Measurements from ENCODE around the gene PCSK5.

PCSK5 gene

DNA sequence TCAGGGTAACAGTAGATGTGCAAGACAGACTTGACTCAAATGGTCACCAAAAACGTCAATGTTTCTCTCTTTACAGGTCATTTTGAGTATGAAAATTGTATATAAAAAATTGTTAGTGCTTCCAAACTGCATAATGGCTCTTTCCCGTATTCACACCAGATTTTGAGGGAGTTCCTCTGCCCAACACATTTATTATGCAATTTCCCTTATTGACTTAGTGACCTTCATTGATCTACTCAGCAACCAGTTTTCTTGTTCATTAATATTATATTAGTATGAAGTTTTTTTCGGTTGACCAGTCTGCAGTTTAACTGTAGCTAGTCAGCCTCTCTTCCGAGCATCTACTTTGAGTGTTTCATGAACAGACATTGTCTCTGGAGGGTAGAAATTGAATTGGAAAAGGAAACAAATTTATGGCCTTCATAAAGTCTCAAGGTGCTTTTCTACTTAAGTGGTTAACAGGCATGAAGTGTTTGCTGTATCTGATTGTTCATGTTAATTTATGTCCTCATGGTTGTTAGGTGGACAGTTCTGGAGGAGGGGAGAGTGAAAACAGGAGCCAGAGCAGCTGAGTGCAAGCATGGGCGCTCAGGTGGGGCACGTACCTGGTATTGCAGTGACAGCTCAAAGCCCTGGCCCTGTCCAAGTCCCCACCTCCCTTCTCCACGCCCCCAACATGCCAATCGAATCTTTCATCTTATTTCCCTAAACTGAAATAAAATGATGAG is 263.6 kb downstream of the PCSK5 start:
- DNase-seq: no peak

DNA sequence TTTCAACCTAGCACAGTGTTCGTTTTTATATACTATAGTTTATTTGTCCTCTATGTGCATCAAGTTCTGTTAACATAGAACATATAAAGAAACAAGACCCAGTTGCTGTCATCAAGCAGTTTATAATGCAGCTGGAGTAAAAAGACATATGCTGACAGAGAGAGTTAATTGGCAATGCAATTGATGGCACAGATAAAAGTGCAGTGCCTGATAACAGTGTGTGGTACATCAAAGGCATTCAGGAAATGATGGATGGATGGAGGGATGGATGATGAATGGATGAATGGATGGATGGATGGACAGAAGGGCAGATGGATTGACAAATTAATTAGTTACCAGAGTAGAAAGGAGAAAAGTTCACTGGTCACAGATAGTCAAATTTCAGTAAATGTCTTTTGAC is 264.9 kb downstream of the PCSK5 start:
- no peak for DNase-seq

DNA sequence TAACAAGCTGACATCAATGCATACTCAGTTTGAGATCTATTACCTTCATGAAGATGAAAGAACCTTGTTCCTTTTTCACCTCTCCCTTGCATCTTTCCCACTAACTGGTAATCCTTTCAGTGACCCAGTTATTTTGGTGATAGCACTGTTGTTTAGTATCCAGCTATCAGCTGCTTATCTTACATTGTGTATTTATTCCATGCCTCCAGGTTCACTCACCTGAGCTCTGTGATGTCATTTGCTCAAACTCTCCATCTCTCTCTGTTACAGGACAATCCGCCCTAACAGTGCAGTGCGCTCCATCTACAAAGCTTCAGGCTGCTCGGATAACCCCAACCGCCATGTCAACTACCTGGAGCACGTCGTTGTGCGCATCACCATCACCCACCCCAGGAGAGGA is 268.2 kb downstream of the PCSK5 start:
- no peak for DNase-seq

DNA sequence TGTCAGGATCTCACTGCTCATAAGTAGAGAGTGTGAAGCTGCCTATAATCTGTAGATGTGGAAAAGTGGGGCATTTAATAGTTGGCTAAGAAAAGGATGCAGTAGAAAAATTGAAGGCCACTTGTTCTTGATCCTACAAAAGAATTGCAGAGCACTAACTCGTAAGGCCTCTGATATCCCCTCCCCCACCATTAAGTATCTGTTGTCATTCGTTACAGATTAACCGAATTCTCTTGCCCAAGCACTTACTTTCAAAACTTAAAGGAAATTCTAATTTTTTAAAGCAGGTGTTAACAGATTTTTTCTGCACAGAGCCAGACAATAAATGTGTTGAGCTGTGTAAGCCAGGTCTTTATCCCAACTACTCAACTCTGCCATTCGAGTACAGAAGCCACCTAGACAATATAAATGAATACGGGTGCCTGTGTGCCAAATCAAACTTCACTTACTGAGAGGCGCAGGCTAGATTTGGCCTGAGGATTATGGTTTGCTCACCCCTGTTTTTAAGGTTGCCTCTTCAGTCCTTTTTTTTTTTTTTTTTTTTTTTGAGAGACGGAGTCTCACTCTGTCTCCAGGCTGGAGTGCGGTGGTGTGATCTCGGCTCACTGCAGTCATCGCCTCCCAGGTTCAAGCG is 268.9 kb downstream of the PCSK5 start:
- no peak for DNase-seq

DNA sequence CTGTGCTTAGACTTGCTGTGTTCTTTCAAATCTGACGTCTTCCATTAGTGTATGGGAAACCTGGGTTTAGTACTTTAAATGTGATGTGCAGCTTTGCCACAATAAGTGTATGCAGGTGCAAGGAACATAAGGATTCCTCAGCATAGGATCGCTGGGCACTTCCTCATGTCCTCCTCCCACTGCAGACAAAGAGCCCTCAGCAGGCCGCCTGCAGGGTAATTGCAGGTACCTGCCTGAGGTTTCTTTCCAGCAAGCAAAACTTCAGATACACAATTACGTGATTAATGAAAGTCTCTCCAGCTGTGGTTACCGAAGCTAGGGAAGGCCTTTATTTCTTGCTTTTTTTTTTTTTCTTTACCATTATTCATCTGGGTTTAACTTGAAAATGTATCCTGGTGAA is 270.6 kb downstream of the PCSK5 start:
- DNase-seq: no peak

DNA sequence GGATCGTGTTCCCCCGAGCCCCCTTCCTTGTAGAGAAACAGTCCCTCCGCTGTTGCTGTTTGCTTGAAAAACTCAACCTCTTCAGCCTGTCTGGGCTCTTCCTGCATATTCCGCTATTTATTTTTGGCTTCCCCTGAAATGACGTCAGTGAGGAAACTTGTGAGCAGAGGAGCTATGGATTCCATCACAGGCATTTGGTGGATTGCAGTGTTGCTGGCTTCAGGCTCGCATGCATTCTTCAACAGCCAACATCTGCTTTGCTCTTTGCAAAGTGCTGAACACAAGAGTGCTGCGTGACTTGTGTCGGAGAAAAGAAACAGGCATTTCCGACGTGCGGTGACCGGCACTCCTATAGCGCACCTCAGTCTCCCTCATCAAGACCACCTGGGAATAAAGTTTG is 271.1 kb downstream of the PCSK5 start:
- DNase-seq: peak; percentile 75

DNA sequence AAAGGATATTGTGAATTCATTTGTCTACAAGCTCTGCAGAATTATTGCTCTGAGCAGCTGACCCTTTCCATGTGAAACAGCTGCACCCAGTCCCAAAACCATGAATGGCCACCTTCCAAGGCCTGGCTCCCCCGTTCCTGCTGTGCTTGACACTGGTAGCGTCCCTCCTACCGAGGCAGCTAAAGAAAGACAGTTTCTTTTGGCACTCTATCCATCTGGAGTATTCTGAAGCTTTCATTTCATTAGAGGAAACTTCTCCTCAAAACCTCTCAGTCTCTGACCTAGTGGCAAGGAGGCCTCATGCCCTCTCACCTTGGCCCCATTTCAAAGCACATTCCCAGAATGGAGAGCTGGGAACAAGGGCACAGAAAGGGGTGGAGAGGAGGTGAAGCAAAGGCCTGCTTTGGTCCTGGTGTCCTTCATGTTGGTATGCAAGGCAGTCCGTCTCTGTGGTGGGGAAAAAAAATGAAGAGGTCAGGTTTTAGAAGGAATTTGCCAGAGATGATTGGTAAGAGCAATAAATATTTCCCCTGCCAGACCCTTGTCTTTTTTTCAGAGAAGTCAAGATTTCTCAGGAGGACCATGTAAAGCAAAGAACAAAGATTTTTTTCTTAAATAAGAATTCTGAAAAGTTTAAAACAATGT is 271.7 kb downstream of the PCSK5 start:
- peak; percentile 6 for DNase-seq

DNA sequence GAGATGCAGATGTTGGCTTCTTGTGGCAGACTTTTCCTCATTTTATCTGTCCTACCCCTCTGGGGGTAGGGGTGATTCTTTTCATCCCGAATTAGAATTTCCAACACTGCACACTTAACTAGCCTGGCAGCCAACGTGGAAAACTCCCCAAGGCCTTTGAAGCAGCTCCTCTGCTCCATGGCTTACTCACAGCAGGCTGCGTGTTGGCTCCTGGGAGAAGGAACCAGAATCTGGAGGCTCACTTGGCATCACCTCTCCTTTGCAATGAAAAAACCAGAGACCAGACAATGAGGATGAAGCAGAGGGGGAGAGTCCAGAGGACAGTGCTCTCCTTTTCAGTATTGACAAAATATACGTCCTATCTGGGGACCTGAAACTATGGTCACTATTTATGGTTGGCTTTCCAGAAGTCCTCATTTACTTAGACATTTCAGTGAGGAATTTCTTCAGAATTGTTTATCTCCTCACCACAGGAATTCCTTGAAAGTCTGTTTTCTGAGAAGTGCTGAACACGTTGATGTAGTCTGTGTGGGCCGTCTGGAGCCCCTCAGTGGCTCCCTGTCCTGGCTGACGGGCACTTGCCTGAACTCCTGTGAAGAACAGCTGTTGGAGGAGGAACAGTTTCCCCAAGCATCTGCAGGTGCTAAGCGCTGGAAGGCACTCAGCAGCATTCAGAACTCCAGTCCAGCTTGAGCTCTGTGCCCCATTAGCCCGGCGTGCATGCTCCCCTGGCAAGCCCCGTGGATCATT is 272.5 kb downstream of the PCSK5 start:
- DNase-seq: peak; percentile 53

DNA sequence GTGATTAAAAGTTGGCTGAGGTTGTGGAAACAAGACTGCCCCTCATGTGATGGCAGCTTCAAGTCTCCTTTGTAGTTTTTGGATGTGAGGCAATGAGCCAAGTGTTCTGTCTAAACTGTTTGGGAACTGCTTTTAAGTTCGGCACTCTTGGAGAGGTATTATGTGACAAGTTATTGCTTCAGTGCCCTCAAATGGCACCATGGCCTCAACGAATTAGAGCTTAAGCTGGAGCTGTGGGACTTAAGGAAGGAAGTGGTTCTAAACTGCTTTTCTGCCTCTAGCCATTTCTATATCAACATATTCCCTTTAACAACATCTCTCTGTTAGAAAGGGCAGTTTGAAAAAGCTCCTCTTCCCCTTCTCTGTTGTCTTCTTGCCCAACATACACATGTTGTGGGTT is 276.1 kb downstream of the PCSK5 start:
- DNase-seq: peak; percentile 35

DNA sequence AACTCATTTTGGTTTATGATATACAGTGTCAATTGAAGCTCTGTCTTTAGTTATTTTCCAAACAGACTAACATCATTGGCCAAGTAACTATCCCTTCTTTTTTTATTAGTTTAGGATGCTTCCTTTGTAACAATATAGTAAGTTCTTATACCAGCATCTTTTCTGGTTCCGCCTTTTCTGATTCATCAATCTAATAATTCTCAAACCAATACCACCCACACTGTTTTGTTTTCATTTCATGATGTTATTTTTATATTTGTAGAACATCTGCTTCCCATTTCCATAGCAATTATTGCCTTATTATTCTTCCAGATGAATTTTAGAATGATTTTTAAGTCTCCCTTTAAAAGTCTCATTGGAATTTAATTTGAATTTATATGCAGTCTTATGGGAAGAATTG is 285.7 kb downstream of the PCSK5 start:
- peak; percentile 12 for DNase-seq

DNA sequence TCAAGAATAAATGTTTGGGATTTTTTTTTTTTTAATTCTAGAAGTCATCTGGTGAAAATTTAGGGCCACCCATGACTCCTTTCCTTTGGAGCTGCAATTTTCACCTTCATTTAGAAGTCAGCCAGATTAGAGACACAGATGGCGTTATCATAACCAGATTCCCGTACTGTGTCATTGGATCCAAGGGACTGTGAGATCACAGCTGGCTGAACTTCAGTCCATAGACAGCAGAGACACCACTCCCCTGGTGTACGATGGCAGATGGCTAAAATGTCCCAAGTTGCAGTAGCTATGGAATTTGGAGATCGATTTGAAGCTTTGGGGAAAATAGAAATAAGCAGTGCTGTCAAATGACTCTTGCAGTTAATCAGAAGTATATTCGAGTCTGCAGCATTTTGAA is 287.5 kb downstream of the PCSK5 start:
- DNase-seq: no peak

DNA sequence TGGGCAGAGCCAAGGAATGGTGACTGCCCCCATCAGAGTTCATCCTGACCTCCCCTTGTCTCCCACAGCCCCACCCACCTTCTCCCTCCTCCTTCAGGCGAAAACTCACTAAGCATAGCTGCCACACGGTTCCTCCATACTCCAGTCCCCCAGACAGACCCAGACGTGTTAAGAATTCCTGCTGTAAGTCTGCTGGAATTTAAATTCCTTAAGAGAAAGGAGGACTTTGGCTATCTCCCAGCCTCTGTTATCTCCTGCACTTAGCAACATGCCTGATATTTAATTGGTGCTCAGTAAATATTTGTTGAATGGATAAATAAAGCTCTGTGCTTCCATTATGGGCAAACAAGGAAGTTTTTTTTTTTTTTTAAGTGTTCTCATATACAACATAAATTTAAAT is 290.1 kb downstream of the PCSK5 start:
- no peak for DNase-seq

DNA sequence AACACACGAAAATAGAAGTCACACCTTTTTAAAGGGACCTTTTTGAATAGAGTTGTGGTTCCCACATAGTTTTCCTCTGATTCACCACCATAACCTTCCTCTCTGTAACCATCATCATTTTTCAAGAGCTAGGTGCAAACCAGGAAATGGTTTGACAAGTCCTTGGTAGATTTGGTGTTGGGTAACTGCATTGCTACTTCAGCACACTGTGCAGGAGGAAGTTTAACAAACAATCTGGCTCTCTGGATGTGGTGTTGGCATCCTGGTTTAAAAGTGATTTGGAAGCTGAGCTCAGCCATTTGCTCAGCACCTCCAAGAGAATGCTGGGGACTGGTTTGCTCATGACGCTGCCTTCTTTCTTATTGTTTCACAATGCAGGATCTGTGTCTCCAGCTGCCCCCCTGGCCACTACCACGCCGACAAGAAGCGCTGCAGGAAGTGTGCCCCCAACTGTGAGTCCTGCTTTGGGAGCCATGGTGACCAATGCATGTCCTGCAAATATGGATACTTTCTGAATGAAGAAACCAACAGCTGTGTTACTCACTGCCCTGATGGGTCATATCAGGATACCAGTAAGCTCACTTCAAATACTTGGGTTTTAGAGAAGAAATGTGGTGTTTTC is 290.7 kb downstream of the PCSK5 start:
- no peak for DNase-seq

DNA sequence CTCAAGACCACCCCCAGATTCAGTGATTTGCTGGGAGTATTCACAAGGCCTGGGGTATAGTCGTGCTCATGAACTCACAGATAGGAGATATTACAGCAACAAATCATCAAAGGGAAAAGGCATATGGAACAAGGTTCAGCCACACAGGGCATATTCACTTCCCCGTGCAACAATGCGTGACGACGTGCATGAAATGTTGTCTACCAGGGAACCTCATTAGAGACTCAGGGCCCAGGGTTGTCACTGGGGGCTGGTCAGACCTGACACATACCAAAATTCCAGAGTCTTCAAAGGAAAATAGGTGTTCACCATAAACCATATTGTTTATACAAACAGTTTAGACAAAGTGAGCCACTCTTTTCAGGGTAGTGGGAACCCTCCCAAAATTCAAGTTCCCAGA is 291.3 kb downstream of the PCSK5 start:
- DNase-seq: no peak

DNA sequence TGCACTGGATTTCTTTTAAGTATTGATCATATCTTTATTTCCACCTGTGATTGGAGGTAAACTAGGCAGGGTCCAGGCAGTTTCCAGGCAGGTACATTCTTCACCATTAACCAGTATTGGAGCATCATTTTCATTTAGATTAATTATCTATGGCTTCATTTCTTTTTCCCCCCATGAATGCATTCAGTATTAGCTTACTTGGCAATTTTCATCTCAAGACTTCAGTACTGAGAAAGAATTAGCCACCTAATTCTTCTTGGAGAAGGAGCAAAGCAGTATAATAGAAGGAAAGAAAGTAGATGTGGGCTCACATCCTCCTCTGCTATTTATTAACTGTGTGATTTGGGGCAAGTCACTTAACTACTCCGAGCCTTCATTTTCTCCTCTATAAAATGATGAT is 295.0 kb downstream of the PCSK5 start:
- no peak for DNase-seq

DNA sequence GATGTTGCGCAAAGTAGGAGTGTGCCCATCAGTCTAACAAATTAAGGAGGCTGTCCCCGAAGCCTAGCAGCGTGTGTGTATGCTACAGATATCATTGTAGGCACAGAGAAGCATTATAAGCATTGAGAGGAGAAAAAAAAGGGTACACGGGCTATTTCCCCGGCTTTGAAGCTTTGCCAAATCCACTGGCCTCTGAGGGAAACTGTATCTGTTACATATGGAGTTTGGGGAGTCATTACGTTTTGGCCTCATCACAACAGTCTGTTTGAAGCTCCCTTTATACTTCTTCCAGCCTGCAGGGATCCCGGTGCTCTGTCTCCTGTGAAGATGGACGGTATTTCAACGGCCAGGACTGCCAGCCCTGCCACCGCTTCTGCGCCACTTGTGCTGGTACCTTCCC is 297.8 kb downstream of the PCSK5 start:
- DNase-seq: no peak

DNA sequence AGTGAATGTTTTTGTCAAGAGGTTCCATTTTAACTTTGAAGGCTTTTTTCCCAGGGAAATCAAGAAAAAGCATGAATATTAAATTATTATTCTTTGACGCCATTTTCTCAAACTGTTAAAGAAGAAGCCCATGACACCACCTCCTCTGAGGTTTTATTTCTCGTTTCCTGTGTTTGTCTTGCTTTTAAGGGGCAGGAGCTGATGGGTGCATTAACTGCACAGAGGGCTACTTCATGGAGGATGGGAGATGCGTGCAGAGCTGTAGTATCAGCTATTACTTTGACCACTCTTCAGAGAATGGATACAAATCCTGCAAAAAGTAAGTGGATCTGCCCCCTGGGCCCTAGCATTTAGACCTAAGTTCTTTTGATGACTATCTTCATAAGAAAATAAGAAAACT is 298.4 kb downstream of the PCSK5 start:
- no peak for DNase-seq

DNA sequence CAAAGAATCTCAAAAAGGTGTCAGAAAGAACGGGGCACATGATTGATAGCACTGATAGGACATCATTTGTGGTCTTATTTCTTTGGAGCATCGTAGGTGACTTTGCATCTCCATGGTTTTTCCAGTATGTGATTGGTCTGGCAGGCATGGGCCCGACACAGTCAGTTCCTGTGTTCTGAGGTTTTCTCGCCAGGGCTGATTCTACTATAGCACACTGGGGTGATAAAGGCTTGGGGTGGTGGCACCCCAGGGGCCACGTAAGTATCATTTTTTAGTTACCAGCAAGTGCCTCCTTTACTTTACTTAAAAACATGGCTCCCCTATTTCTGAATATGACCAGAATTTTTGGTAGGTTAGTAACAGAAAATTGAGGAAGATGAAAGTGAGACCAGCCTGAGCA is 301.0 kb downstream of the PCSK5 start:
- no peak for DNase-seq

DNA sequence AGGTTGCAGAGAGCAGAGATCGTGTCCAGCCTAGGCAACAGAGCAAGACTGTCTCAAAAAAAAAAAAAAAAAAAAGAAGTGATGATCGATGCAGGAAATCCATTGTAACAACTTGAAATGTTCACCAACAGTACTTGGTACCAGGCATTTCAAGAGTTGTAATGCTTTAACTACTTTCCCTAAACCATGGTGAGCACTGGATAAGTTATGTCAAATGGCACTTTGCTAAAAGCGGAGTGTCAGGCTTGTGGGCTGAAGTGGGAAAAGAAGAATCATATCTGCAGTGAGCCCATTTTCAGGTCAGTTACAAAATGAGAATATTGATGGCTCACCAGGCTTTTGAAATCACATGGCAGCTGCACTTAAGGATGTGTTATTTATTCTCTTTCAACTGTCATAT is 301.5 kb downstream of the PCSK5 start:
- no peak for DNase-seq

DNA sequence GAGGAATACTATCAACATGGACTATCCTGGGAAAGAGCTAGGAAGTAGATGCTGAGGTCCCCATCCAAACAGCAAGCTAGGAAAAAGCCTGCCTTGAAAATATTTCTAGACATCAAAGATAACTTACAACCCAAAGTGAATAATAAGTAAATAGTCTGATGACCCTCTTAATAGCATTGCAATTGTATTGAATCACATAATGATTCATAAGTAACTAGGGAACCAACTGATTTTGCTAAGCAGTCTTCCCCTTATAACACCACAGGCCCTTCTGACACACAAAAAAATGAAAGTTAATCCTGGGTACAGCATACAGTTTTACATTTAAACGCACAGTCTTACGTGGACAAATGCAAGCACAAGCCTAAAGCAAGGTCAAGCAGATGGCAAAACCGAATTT is 304.4 kb downstream of the PCSK5 start:
- DNase-seq: no peak

DNA sequence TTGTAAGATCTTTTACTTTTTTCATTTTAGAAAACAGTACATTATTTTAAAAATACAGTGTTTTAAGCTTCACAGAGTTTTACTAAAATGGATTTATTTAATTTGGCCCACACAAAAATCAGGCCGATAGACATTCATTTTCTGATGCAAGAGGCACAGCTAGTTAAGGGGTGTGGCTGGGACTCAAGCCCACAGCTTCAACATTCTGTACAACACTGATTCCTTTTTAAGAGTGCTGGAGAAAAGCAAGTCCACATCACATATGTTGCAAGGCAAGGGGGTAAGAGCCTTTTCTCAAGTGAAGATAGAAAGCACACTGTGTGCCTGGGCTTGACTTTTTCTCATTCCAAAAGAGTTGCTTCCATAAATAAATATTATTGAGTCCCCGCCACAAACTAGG is 307.9 kb downstream of the PCSK5 start:
- no peak for DNase-seq

DNA sequence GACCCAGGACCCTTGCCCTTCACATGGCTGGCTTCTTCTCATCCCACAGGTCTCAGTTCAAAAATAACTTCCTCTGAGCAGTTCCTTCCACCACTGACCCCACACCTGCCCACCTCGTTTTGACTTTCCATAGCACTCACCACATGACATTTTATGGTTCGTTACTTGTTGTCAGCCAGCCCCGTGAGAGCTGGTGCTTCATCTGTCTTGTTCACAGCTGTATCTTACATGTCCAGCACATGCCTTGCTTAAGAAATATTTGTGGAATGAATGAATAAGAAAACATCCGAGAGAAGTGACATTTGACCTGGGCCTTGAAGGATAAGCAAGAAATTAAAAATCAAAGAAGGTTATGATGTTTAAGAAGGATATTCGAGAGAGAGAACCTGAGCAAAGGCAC is 309.8 kb downstream of the PCSK5 start:
- DNase-seq: no peak

DNA sequence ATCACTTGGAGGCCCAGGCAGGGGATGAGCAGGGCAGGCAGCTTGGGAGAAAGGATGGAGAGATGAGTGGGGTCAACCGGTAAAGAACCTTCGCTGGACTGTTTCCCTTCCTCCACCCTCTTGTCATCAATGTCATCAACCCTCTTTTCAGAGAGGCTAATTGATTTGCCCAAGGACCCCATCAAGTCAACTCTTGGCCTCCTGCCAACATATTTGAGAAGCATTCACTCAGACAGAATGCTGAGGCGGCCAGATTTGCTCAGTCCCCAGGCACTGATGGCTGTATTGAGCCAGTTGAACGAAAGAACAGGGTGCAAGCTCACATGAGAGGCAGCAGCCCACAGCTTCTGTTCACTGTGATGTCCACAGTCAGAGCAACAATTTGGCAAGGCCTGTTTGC is 310.3 kb downstream of the PCSK5 start:
- DNase-seq: peak; percentile 72
